Panc1 (cell line): Measurements from ENCODE around the gene MGMT. TPM values are rescaled to one million over a fixed set of nuclear protein-coding genes. Genes with fewer than 3 reads are reported as not detected.

Experiments used
- ATAC-seq: fragments of 200-7000 bp; cut with Tn5 transposase; 2 replicates; pipeline ENCODE4 v1.9.1; 2020; ENCODE audit warnings: mild to moderate bottlenecking, moderate library complexity
- BruUV-seq: library from RNA; stranded (reverse); fragments of 400-500 nt; replicated peaks from 2 replicates; lab custom pipeline; 2021; lab: Mats Ljungman, UMichigan
- CTCF ChIA-PET: fragments of 300-600 bp; sonication (Branson Sonifier 250); formaldehyde crosslinking; loops from one replicate; lab custom pipeline; 2022; ENCODE audit warnings: antibody characterized with exemption; lab: Charles Lee
- POLR2A ChIA-PET: fragments of 300-600 bp; sonication (Branson Sonifier 250); formaldehyde crosslinking; loops from one replicate; lab custom pipeline; 2022; ENCODE audit warnings: antibody characterized with exemption; lab: Charles Lee
- DNase-seq: peaks from one replicate; pipeline ENCODE4 v3.0.0-alpha.2; 2010; ENCODE audit warnings: low read depth, low spot score
- H3K27ac ChIP-seq: 2 replicates; pipeline ENCODE4 v1.5.1; 2011; ENCODE audit warnings: mild to moderate bottlenecking, low read length, inconsistent platforms
- H3K27me3 ChIP-seq: fragments of 200-500 bp; sonication (Bioruptor generic); 2 replicates; pipeline ENCODE4 v1.6.0; 2014; ENCODE audit warnings: low read length, inconsistent platforms; ENCODE audit not compliant: control insufficient read depth, insufficient read depth
- H3K36me3 ChIP-seq: fragments of 200-500 bp; sonication (Bioruptor generic); 2 replicates; pipeline ENCODE4 v1.5.1; 2014; ENCODE audit warnings: inconsistent platforms, mild to moderate bottlenecking, low read length, moderate library complexity; ENCODE audit not compliant: control insufficient read depth, insufficient read depth
- H3K4me1 ChIP-seq: 2 replicates; pipeline ENCODE4 v1.5.1; 2011; ENCODE audit warnings: inconsistent platforms, mild to moderate bottlenecking, low read length, moderate library complexity; ENCODE audit not compliant: control insufficient read depth, insufficient read depth
- H3K4me3 ChIP-seq, 2 experiments: 2 replicates each; pipeline ENCODE4 v1.5.1; 2011 to 2012; ENCODE audit warnings: low read depth in 2 of 2, low read length in 2 of 2, mild to moderate bottlenecking in 2 of 2, inconsistent platforms in 1 of 2, moderate library complexity in 1 of 2
- H3K9me3 ChIP-seq: fragments of 200-500 bp; sonication (Bioruptor generic); 2 replicates; pipeline ENCODE4 v1.5.1; 2014; ENCODE audit warnings: low read depth, mild to moderate bottlenecking, inconsistent platforms, low read length, moderate library complexity; ENCODE audit not compliant: control insufficient read depth, insufficient read depth
- CTCF ChIP-seq: fragments of 450-650 bp; IDR thresholded peaks from 2 replicates; pipeline ENCODE4 v1.5.1; 2017; ENCODE audit warnings: mild to moderate bottlenecking
- POLR2AphosphoS5 ChIP-seq: IDR thresholded peaks from 2 replicates; pipeline ENCODE4 v1.6.1; 2012; ENCODE audit warnings: mild to moderate bottlenecking, low read depth, low read length, moderate library complexity
- REST ChIP-seq, 2 experiments: IDR thresholded peaks; 2 replicates each; pipeline ENCODE4 v1.6.1; 2011 to 2012; ENCODE audit warnings: low read depth in 2 of 2, control low read depth in 1 of 2, low read length in 1 of 2, mild to moderate bottlenecking in 1 of 2, moderate library complexity in 1 of 2; ENCODE audit not compliant: insufficient read depth in 1 of 2
- SIN3A ChIP-seq: IDR thresholded peaks from 2 replicates; pipeline ENCODE4 v1.6.1; 2012; ENCODE audit warnings: low read depth, mild to moderate bottlenecking, low read length, moderate library complexity, borderline replicate concordance; ENCODE audit not compliant: insufficient read depth
- TCF7L2 ChIP-seq: IDR thresholded peaks from 2 replicates; pipeline ENCODE4 v1.6.1; 2011; ENCODE audit warnings: mild to moderate bottlenecking, low read depth, low read length, inconsistent platforms
- in situ Hi-C: cut with HindIII; loops from 2 replicates; pipeline ENCODE4 v1.10.0; 2016; ENCODE audit warnings: low sequenced_read_pairs, low pct_unique_long_range_greater_than_20kb
- intact Hi-C: fragments of 100-400 bp; cut with micrococcal nuclease; formaldehyde crosslinking; loops from one replicate; pipeline ENCODE4 v1.10.0; 2022; ENCODE audit not compliant: unreplicated experiment
- total RNA-seq: library from RNA; stranded (reverse); gene quantifications from one replicate; pipeline ENCODE4 v1.2.1, GENCODE V29; 2021; ENCODE audit not compliant: unreplicated experiment

The MGMT gene
- total RNA-seq, 1 experiment from 2014 or later: 27.3 TPM

DNA sequence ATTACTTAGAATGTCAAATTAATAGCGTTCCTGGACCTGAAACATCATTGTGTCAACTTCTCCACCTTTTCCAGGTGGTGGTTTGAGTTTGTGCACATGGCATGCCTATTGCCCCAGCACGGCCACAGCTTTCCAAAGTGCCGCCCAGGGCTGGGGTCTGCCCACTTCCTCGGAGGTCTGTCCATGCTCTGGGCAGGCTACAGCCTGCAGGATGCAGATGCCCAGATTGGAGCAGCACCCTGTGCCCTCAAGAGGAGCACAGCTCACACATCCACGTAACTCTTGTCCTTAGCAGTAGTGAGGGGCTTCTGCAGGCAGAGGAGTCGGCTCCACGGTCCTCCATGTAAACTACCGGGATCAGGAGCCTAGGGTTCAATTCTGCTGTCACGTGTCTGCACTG lies 258.4 kb downstream of the MGMT start:
- no peaks in the 10 kb centered on the region for H3K4me1 ChIP-seq
- in situ Hi-C loops: no loop called here
- intact Hi-C loops: no loop called here
- ChIA-PET CTCF (no interaction called here), POLR2A (no interaction called here)
- BruUV-seq: no TSS peak
- H3K4me3 ChIP-seq: no peak overlapping the region
- no peak for ATAC-seq
- TF ChIP-seq SIN3A (no peak), CTCF (no peak)
- H3K27ac ChIP-seq: no peak overlapping the region
- H3K36me3 ChIP-seq: no peaks in the 10 kb centered on the region
- H3K9me3 ChIP-seq: peaks cover 12% of the 10 kb centered on the region; the same call in 1 of the 2 replicates
- no peaks in the 10 kb centered on the region for H3K27me3 ChIP-seq
- no peak for DNase-seq

- no peaks in the 10 kb centered on the region for H3K36me3 ChIP-seq
- ATAC-seq (no peak), DNase-seq (no peak)
- peaks cover 8% of the 10 kb centered on the region; the same call in 1 of the 2 replicates for H3K9me3 ChIP-seq
- no peak overlapping the region for H3K27ac ChIP-seq
- H3K4me3 ChIP-seq: no peak overlapping the region
- in situ Hi-C loops: no loop called here
- ChIA-PET CTCF (no interaction called here), POLR2A (no interaction called here)
- no peaks in the 10 kb centered on the region for H3K4me1 ChIP-seq
- intact Hi-C loops: no loop called here
- no peaks in the 10 kb centered on the region for H3K27me3 ChIP-seq
- TF ChIP-seq POLR2AphosphoS5 (no peak), SIN3A (no peak), TCF7L2 (no peak), REST (IDR thresholded peaks at IDR 0.05; ENCODE audit: insufficient read depth in 1 of 2, low read depth in 2 of 2, low read length in 1 of 2) (no peak), CTCF (no peak)
- BruUV-seq: no TSS peak
Observed at GRCh38 chr10:129725890-129726631, 259.0 kb downstream of the MGMT start.
